ENCODE measurements around the gene GABRB2.
"Not testable (repeated sequence)": the region's sequence is repeated elsewhere in the genome, so short reads cannot be mapped to it uniquely, and the experiment has no call there.

The GABRB2 gene

DNA sequence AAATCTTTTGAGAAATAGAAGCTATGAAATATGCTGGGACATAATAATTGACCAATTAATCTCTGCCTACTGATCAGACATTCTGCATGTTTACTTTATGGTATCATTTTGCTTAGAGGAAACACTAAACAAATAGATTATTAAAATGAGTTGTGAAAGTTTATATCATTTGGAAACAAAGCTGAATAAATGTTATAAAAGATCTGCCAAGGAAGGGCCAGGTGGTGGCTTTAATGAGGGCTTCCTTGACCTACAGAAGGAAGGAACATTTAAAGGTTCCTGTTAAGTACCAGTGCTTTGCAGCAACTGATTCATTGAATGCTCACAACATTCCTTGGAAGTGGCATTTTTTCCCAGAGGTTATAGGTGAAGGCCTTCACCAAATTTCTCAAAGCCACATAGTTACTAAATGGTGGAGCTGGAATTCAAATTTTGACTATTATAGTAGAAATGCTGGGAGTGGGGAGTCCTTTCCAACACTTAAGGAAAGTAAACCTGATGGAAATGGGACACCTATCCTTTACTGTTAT, 250.7 kb downstream of the GABRB2 start:
- DNase-seq, result no peak

DNA sequence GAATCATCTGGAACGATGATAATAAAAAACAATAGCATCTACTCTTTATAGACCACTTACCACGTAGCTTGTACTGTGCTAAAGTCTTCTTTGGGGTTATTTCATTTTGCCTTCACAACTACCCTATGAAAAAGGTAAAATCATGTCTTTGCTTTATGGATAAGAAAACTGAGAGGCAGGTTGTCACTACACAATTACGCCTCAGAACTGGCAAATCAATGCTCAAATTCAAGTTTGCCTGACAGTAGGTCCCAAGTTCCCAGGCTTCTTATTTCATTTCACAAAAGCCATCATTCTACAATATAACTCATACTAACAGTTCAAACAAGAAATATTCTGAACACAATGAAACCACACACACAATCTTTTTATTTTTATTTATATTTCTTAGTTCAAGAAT, 258.5 kb downstream of the GABRB2 start:
- no peak for DNase-seq

DNA sequence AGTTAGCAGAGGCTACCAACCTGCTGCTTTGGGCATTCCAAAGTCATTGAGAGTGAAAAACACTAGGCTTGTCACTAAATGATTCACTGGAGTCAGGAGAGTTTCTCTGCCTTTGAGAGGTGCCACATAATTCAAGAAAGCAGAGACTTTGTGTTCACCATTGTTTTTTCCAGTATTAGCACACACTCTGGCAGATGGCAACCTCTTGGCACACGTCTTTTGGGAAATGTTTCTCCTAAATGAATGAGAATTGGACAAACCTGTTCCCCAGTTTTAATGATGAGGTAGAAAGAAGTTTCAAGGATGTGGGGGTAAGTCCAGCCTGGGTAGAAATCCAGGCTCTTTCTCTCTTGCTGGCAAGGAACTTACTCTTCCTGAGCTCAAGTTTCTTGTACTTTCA, 259.1 kb downstream of the GABRB2 start:
- DNase-seq, result no peak

DNA sequence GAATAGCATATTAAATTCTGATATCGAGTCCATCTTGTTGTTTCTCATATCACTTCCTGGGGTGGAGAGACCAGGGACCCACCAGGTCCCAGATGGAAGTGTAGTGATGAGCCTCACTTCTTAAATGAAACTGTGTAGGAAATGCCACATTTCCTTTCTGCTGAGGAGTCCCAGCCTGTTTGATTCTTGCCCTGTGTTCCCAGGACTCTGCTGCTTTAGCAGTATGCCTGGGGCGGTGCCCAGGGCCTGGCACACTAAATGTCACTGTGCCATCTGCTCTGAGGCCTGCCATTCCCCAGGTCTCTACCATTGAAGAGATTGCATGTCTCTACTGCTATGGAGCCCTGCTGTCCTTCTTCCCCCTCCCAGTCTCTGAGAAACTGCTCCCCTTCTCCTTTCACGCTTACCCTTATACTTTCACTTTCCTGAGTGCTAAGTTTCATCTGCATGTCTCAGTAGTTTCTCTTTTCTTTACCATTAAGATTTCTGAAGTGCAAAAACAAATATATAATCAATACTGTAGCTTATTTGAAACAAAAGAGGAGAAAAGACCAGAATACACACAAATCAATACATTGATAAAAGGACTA, 260.4 kb downstream of the GABRB2 start:
- no peak for DNase-seq

DNA sequence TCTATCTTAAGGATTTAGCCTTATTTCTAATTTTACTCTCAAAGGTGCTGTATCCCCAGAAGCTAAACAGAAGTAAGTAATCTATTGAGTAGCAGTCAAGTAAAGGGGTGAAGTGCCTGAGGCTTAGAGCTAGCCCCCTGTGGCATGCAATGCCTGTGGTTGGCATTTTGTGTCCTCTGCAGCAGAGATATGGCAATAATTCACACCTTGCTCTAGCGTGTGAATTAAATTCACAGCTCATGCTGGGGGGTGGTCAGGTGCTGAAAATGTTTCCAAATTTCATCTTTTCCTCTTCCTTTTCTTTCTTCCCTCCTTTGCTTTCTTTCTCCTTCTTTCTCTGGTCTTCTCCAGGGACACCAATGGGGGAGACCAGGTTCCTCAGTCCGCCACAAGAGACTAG, 262.1 kb downstream of the GABRB2 start:
- no peak for DNase-seq

DNA sequence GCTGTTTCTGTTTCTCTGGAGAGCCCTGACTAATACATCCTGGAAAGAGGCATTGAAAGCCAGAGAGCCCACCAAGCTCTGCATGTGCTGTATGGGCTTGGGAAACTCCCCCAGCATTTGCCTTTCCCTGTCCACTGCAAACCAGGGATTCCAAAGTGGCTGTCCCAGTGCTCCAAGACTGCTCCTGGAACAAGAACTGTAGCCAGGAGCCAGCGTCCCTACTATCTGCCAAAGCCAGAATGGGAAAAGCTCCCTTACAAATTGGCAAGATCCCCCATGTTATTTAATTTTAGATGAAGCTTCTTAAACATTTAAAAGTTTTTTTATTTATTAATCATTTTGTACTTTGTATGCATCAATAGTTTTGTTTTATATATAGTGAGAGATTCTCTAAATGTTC, 263.2 kb downstream of the GABRB2 start:
- no peak for DNase-seq

DNA sequence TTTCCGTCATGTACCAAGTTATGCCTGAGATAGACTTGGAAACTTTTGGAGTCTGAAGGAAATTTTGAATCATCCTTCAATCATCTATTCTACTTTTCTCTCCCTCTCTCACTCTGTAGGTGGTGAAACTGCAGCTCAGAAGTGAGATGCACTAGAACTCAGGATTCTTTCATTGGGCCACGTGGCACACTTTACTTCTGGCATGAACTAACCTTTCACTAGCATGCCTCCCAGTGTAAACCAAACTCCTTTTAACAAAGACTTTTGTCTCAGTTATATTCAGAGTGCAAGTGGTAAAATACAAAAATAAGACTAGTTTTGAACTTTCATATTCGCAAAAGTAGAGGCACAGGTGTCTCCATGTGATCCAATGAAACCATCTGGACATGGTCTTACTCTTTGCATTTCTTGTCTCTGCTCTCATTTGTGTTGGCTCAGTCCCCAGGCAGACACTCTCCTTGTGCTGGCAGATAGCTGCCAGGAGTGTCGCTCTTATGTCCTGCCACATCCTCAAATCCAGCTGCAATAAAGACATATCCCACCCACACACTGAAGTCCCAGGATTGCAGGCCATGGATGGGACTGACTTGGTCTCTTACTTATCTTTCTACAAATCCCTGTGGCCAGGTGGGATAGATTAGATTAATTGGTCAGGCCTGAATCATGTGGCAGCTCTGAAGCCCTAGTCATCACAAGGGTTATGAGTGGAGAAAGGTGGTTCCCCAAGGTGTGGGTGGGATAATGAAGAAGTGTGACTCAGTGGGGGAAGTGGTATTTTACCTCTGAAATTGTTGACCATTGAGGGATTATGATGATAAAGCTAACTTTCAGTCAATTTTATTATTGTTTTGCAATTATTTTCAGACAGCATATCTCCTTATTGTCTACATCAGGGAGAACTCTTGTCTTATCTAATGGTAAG, 267.5 kb downstream of the GABRB2 start:
- DNase-seq, result no peak

DNA sequence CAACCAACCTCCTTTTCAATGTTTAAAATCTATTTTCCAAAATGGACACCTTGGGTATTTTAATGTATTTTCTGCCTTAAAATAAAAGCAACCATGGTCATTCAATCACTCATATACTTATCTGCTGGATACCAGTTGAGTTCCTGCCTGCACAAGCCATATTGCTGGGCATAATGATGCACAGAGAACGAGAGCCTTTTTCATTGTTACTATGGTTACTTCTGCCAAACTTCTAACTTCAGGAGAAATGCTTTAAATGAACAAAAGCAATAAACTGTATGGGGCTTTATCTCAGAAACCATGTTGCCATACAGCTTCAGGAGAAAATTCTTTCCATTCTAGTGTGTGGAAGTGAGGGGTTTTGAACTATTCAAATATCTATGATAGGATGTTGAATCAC, 269.5 kb downstream of the GABRB2 start:
- DNase-seq, result no peak

DNA sequence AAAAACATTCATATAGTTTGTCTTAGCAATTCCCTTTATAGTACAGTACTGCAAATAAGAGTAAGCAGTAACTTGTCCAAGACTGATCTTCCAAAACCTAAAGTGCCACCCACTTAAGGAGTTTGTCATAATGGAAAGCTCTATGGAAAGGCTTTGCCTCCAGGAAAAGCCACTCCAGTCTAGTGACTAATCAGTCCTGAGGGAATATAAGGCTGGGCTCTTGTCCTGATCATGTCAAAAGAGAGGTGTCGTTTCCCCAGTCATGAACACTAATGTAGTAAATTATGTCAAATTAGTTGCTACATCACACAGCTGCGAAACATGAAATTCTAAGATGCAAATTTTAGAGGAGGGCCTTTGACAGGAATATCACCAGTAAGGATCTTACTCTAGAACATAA, 271.6 kb downstream of the GABRB2 start:
- DNase-seq, result no peak

DNA sequence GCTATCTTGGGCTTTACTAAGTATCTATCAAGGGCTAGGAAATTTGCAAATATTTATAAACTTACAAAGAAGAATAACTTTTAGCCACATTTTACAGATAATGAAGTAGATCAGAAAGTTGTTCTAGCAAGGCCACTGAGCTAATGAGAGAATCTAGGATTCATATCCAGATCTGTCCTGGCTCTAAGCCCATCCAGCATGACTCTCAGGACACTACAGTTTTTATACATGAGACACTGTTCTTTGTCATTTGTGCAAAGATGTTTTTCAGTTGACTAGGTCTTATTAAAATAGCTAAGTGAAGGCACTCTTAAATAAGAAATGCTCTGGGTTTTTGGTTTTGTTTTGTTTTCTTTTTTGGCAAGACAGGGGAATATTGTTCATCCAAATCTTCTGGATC, 273.1 kb downstream of the GABRB2 start:
- DNase-seq, result no peak

DNA sequence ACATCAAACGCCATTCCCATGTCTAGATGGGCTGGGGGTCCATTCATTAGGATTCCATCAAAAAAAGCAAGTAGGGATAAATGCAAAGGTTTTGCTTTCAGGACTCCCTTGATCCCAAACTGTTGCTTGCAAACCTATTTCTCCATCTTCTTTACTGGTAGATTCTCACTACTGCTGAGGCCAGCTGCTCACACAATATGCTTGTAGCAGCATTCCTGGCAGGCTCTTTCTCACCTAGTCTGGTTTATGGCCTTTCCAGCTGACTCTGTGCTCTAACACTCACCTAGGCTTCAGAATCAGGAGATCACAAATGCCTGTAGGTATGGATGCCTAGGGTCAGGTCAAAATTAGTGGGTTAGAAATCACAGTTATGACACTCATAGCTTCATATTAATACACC, 274.7 kb downstream of the GABRB2 start:
- DNase-seq, result no peak

DNA sequence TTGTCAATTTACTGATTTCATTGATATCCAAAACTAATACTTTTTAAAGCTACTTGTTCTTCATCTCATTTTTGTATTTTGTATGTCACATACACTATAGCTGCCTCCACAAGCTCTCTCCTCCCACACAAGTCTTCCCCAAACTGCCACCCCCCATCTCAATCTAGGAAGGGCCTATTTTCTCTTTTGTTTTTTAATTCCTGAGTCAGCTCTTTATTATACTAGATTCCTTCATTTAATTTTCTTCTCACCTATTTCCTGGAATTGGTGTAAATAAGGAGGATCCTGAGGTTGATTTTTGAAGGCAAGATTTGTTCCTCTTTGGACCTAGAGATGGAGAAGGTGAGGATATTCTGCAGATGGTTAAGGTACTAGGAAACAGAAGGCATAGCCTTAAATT, 277.4 kb downstream of the GABRB2 start:
- DNase-seq, result no peak

DNA sequence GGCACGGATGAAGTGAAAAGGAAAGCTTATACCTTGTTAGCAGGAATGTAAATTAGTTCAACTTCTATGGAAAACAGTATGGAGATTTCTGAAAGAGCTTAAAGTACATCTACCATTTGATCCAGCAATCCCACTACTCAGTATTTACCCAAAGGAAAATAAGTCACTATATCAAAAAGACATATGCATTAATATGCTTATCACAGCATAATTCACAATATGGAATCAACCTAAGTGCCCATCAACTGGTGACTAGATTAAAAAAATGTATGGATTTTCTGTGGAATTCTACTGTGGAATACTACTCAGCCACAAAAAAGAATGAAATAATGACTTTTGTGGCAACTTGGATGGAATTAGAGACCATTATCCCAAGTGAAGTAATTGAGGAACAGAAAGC, 279.6 kb downstream of the GABRB2 start:
- DNase-seq, result no peak

DNA sequence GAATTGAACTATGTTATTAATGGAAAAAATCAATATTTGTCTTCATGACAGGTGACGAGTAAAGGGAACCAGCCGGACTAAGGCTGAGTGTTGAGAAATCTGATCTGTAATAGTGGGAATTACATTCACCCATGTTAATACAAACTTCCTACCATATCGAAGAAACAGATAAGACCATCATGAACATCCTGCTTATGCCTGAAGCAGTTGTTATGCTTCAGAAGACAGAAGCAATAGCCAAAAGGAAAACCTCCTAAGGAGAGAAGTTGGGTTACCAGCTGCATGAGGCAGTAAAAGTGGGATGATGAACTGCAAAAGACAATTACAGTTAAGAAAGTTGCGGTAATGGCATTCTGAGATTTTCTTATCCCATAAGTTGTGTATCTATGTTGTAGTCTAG, 281.5 kb downstream of the GABRB2 start:
- no peak for DNase-seq

DNA sequence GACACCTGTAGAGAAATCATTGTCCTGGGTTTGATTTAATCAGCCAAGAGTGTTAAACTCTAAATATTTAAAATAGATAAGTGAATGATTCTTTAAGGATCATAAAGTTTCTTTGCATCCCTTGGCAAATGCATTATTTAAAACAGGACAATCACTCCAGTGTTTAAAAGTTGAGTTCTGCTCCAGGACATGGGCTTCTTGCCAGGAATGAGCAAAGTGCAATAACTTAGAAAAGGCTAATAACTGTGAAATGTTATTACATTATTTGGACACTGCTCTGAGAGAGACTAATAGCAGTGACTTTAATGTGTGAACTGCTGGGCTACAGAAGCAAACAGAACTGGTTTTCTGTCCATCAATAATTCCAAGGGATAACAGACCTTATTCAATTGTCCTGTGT, 283.3 kb downstream of the GABRB2 start:
- no peak for DNase-seq

DNA sequence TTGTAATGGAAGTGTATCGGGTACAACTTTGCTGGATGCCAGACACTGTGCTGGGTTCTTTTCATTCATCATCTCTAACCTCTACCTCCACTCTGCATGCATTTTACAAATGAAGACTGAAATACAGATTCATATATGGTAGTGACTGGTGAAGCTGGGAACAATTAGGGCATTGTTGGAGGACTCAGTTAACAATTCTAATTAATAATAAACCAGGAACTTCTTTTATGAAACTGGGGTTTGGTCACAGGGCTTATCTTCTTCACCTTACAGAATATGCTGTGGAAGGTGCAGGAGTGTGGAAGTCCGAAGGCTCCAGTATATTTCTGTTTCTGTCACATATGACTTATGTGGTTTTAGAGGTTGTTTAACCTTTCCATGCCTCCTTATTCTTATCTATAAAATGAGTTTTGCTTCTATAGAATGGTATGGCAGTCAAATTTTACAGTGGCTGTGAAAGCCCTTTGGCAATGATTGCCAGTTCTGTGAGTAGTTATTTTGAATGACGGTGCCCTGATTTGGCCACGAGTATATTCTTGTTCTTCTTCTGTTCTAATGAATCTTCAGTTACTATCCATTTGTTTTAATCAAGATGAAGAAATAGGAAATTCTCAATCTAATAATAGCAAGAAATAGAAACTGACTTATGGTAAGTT, 284.7 kb downstream of the GABRB2 start:
- no peak for DNase-seq

DNA sequence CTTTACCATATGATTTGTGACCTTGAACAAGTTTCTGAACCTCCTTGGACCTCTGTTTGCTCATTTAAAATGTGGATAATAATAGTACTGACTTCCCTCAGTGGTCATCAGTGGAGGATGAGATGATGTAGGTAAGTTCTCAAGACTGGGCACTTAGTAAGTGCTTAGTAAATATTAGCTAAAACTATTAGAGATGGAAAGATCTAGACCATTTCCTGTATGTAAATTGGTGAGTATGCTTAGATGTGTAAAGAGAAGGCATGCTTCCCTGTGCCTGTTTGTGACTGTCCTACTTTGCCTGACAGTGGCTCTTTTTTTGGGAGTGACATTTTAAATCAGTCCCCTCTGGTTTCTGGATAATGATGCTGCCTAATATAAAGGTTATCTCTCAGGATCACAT, 288.1 kb downstream of the GABRB2 start:
- no peak for DNase-seq

DNA sequence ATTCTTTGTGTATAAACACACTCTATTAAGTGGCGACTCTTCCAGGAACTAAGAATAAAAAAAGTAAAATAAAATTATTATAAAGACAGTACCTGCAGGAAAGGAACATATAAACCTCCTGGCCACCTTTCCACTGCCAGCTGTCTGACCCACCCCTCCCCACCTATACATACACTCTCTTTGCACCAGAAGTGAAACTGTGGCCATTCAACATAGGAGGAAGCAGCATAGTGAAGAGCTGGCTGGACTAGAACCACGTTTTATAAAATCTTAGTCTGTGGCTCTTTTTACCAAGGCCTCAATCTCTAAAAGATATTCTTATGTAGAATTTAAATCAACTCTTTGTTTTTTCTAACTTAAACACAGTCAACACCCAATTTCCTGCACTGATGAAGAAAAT, 289.6 kb downstream of the GABRB2 start:
- DNase-seq, result no peak

DNA sequence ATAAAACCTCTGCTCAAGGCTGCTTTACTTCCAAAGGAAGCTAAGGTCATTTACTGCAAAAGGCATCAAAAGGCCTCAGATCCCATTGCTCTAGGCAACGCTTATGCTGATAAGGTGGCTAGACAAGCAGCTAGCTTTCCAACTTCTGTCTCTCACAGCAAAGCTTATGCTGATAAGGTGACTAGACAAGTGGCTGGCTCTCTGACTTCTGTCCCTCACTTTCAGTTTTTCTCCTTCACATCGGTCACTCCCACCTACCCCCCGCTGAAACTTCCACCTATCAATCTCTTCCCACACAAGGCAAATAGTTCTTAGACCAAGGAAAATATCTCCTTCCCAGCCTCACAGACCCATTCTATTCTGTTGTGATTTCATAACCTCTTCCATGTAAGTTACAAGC, 293.6 kb downstream of the GABRB2 start:
- not testable (repeated sequence) for DNase-seq

DNA sequence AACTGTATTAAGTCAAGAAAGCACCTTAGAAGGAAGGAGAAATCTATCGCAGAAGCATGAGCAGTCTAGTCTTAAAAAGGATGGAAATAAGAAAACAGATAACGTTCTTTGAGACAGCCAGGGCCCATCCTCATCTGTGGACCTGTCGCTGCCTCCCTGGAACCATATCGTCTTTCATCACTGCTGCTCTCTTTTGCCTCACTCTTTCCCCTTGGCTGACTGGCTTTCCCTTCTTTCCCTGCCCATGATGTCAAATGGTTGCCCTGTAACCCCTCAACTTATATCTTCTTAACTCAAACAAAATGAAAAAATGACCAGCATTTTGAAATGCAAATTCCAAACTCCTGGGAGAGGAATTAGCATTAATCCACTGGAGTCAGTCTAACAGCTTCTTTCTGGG, 299.8 kb downstream of the GABRB2 start:
- DNase-seq, result no peak

DNA sequence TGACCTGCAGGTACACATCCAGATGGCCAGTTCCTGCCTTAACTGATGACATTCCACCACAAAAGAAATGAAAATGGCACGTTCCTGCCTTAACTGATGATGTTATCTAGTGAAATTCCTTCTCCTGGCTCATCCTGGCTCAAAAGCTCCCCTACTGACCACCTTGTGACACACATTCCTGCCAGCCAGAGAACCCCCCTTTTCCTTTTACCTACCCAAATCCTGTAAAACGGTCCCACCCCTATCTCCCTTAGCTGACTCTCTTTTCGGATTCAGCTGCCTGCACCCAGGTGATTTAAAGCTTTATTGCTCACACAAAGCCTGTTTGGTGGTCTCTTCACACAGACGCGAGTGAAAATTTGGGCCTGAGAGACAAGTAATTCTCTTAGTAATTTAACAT, 300.7 kb downstream of the GABRB2 start:
- not testable (repeated sequence) for DNase-seq
